Inferior parietal cortex (tissue), 1 donor: ENCODE results near the gene SPAAR.
A peak's percentile ranks its signal among the peaks of the same experiment; 100 is the strongest.

ENCODE experiments used
- DNase-seq: peaks from one replicate; pipeline ENCODE4 v3.0.0-alpha.2; 2016; ENCODE audit errors: extremely low spot score

Gene SPAAR

GRCh38 chr9:35948451-35948850 is 39.2 kb downstream of the SPAAR start:
- DNase-seq, result no peak

DNA sequence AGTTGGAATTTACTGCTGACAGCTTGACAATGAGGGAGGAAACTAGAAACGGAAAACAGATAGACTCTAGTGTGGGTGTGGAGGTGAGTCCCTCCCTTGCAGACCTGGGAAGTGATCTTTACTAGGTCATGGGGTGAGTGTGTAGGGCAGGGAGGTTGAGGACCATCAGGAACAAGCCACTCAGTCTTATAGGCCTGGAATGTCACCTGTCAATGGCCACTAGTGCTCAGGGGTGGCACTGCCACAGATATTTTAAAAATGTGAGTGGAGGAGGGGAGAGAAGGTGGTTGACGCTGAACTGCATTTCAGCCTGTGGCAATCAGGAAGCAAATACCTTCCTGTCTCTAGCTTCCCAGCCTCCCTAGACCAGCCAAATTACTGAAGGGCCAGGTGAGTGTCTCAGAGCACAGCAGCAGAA is 39.6 kb downstream of the SPAAR start:
- no peak for DNase-seq

DNA sequence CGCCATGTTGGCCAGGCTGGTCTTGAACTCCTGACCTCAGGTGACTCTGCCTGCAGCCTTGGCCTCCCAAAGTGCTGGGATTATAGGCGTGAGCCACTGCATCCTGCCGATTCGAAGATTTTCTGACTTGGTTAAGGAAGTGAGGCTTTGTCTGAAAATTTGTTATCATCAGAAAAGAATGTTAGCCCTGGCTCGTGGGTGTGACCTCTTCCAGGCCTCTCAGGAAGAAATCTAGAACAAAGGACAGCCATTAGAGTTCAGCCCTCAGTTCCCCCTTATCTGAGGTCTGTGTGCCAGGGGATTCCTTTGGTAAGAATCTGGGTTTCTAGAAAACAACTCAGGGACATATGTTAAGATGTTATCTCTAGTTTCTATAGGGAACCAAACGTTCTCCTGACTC is 42.4 kb downstream of the SPAAR start:
- no peak for DNase-seq

DNA sequence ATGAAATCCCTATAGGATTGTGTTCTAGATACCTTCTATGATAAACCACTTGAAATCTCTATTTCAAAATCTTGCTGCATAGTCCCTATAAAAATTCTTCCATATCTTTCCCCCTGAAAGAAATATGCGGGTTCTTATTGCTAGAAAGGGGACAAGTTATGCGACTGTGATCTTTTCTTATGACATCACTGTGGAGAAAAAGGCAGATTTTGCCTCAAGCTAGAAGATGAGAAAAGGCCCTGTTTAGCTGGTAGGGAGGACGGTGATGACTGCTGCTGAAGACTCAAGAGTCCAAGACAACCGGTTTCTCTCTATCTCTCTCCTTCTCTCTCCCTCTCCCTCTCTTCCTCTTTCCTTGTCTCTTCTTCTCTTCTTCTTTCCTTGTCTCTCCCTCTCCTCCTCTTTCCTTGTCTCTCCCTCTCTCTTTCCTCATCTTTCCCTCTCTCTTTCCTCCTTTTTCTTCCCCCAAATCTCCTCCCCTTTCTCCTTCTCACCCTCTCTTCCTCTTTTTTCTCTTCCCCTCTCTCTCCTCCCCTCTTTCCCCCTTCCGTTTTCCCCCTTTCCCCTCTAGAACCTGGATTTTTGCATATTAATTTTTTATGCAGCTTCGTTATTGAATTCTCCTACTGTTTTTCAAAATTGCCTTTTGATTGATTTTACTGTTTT is 43.4 kb downstream of the SPAAR start:
- DNase-seq, result no peak

- peak; percentile 75 for DNase-seq
Observed at GRCh38 chr9:35954942-35955546, 45.8 kb downstream of the SPAAR start.

DNA sequence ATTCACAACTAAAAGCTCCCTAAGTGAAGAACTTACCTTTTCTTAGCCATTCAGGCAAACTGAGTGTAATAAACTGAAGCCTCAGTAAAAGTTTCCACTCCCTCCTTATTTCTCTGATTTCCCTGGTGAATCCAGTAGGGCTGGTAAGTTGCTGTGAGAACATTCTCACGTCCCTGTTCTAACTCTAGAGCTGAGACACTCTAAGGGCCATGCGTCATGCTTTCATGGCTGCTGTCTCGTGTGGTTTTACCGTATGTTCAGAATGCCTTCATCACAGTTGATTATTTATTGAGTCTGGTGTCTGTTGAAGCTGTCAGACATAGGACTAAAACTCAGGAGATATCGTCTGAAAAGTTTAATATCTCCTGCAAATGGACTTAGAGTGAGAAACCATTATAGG is 47.4 kb downstream of the SPAAR start:
- DNase-seq, result no peak

- DNase-seq, result no peak
Observed at GRCh38 chr9:35958104-35958837, 49.0 kb downstream of the SPAAR start, which contains the start of gene OR2S2. TSS of gene OR2S2 (minus strand) at chr9:35958154. CDS start at chr9:35958098, 56 bp downstream.

DNA sequence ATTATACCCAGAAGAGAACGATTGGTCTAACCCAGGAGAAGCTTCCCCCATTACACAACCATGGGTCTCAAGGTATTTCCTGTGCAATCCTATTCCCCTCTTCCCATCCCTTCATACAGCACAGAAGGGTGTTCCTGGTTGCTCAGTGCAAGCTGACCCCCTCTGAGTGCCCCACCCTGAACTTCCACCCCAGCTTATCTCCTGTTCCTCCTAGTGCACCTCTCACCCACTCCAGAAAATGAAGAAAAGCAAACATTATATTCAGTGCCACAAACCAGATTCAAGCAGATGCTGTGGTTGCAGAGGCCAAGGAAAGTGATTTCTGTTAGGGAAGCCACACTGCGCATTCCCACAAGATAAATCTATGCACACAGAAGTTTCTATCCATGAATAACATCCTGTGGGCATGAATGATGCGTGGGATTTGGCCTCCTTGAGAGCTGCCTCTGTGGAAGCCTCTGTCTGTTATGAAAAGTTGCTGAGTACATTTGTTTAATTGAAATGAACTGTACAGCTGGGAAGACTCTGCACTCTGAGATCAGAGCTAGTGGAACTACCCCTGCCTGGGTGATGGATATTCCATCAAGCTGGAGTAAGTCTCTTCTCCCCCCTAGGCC is 50.9 kb downstream of the SPAAR start:
- peak; percentile 43 for DNase-seq
